H1 (cell line): ENCODE results near the gene RABGAP1. TPM values are rescaled to one million over a fixed set of nuclear protein-coding genes. Genes with fewer than 3 reads are reported as not detected.

Source experiments
- CTCF ChIA-PET: fragments of 300-600 bp; sonication (Branson Sonifier 250); formaldehyde crosslinking; loops from one replicate; lab custom pipeline; 2021; ENCODE audit not compliant: partially characterized antibody; lab: Charles Lee
- POLR2A ChIA-PET: fragments of 300-600 bp; sonication (Branson Sonifier 250); formaldehyde crosslinking; loops from one replicate; lab custom pipeline; 2021; ENCODE audit warnings: inconsistent platforms; ENCODE audit not compliant: partially characterized antibody; lab: Charles Lee
- DNase-seq, 2 experiments: peaks; one replicate each; pipeline versions ENCODE4 v3.0.0 to v3.0.0-alpha.2; 2010 to 2022; ENCODE audit warnings: low spot score in 2 of 2, low read depth in 1 of 2, mixed read lengths in 1 of 2
- FAIRE-seq: peaks from 2 replicates; lab custom pipeline; 2011; peaks lifted over from hg19 to GRCh38; lab: Jason Lieb, UNC
- H2AFZ ChIP-seq: 2 replicates; pipeline ENCODE4 v1.8.1; 2012; ENCODE audit warnings: low read length, inconsistent platforms
- H2AK5ac ChIP-seq: 2 replicates; pipeline ENCODE4 v1.6.1; 2013; ENCODE audit warnings: low read depth, low read length
- H2BK120ac ChIP-seq: replicated peaks from 2 replicates; pipeline ENCODE3; 2013; ENCODE audit warnings: low read depth, low read length, inconsistent platforms
- H2BK12ac ChIP-seq: 2 replicates; pipeline ENCODE4 v1.6.1; 2013; ENCODE audit warnings: low read depth, low read length
- H2BK15ac ChIP-seq: 2 replicates; pipeline ENCODE4 v1.6.1; 2013; ENCODE audit warnings: low read length
- H2BK20ac ChIP-seq: 2 replicates; pipeline ENCODE4 v1.6.1; 2013; ENCODE audit warnings: low read length
- H2BK5ac ChIP-seq: 2 replicates; pipeline ENCODE4 v1.6.1; 2013; ENCODE audit warnings: low read depth, low read length
- H3K14ac ChIP-seq: 2 replicates; pipeline ENCODE4 v1.6.1; 2013; ENCODE audit warnings: inconsistent platforms; ENCODE audit not compliant: insufficient read length
- H3K18ac ChIP-seq: 2 replicates; pipeline ENCODE4 v1.6.1; 2013; ENCODE audit warnings: low read length; ENCODE audit errors: extremely low read depth
- H3K23ac ChIP-seq: 2 replicates; pipeline ENCODE4 v1.6.1; 2013; ENCODE audit warnings: inconsistent platforms; ENCODE audit not compliant: insufficient read length
- H3K23me2 ChIP-seq: 2 replicates; pipeline ENCODE4 v1.6.1; 2013; ENCODE audit warnings: low read depth, low read length
- H3K27ac ChIP-seq: 2 replicates; pipeline ENCODE4 v1.6.1; 2011; ENCODE audit warnings: low read depth, low read length, inconsistent platforms
- H3K27me3 ChIP-seq, 4 experiments: replicated peaks in 1 of 4; 1 replicate in 1 of 4; 2 replicates in 3 of 4; pipeline versions ENCODE4 v1.6.1 to v1.8.1; 2011 to 2013; ENCODE audit warnings: low read length in 3 of 4, mild to moderate bottlenecking in 3 of 4, inconsistent platforms in 2 of 4, mixed read lengths in 2 of 4, moderate library complexity in 1 of 4; ENCODE audit not compliant: control insufficient read depth in 3 of 4, insufficient read depth in 3 of 4; ENCODE audit errors: extremely low read depth in 1 of 4
- H3K36me3 ChIP-seq, 4 experiments: 2 replicates each; pipeline versions ENCODE4 v1.6.1 to v1.8.1; 2011 to 2013; ENCODE audit warnings: mild to moderate bottlenecking in 4 of 4, low read length in 3 of 4, moderate library complexity in 2 of 4, control low read depth in 1 of 4, inconsistent platforms in 1 of 4; ENCODE audit not compliant: insufficient read depth in 4 of 4, control insufficient read depth in 2 of 4
- H3K4ac ChIP-seq: replicated peaks from 2 replicates; pipeline ENCODE3; 2013; ENCODE audit warnings: low read length, low read depth, mixed read lengths, inconsistent platforms; ENCODE audit not compliant: insufficient read length
- H3K4me1 ChIP-seq, 4 experiments: replicated peaks in 1 of 4; 1 replicate in 1 of 4; 2 replicates in 3 of 4; pipeline versions ENCODE4 v1.6.1 to v1.8.1; 2011 to 2013; ENCODE audit warnings: low read length in 3 of 4, inconsistent platforms in 2 of 4, mixed read lengths in 1 of 4; ENCODE audit not compliant: insufficient read depth in 4 of 4, control insufficient read depth in 3 of 4
- H3K4me2 ChIP-seq, 2 experiments: 2 replicates each; pipeline versions ENCODE4 v1.6.1 to v1.8.1; 2011 to 2013; ENCODE audit warnings: low read depth in 2 of 2, low read length in 2 of 2, control low read depth in 1 of 2, inconsistent platforms in 1 of 2, mild to moderate bottlenecking in 1 of 2; ENCODE audit not compliant: insufficient read depth in 1 of 2
- H3K4me3 ChIP-seq, 4 experiments: fragments of 200-600, 300-600 bp in 1 of 4; sonication (generic), shearing (Covaris generic), sonication (Bioruptor Twin) in 1 of 4; 2 replicates each; pipeline versions ENCODE4 v1.5.1 to v1.8.1; 2011 to 2016; ENCODE audit warnings: low read length in 4 of 4, low read depth in 3 of 4, control low read depth in 2 of 4, inconsistent platforms in 2 of 4, mild to moderate bottlenecking in 2 of 4, mixed read lengths in 1 of 4, moderate library complexity in 1 of 4; ENCODE audit not compliant: insufficient read depth in 2 of 4; ENCODE audit errors: extremely low read depth in 1 of 4
- H3K56ac ChIP-seq: replicated peaks from 2 replicates; pipeline ENCODE3; 2013; ENCODE audit warnings: low read depth, mild to moderate bottlenecking, mixed read lengths, low read length, inconsistent platforms; ENCODE audit not compliant: insufficient read length
- H3K79me1 ChIP-seq: 2 replicates; pipeline ENCODE4 v1.6.1; 2013; ENCODE audit warnings: low read depth, low read length, control low read depth
- H3K79me2 ChIP-seq, 2 experiments: 2 replicates each; pipeline versions ENCODE4 v1.6.1 to v1.8.1; 2012 to 2013; ENCODE audit warnings: low read length in 2 of 2, mild to moderate bottlenecking in 2 of 2, inconsistent platforms in 1 of 2; ENCODE audit not compliant: insufficient read depth in 2 of 2, control insufficient read depth in 1 of 2
- H3K9ac ChIP-seq, 4 experiments: replicated peaks in 1 of 4; 1 replicate in 1 of 4; 2 replicates in 3 of 4; pipeline versions ENCODE4 v1.6.1 to v1.8.1; 2011 to 2013; ENCODE audit warnings: low read depth in 3 of 4, low read length in 3 of 4, control low read depth in 2 of 4, mild to moderate bottlenecking in 2 of 4, moderate library complexity in 2 of 4, inconsistent platforms in 1 of 4; ENCODE audit errors: extremely low read depth in 1 of 4
- H3K9me3 ChIP-seq, 2 experiments: 2 replicates each; pipeline versions ENCODE4 v1.6.1 to v1.8.1; 2012 to 2013; ENCODE audit warnings: mild to moderate bottlenecking in 2 of 2, moderate library complexity in 2 of 2, control low read depth in 1 of 2, inconsistent platforms in 1 of 2, low read depth in 1 of 2, low read length in 1 of 2, mixed read lengths in 1 of 2; ENCODE audit not compliant: insufficient read depth in 2 of 2
- H4K20me1 ChIP-seq, 2 experiments: replicated peaks in 1 of 2; 2 replicates each; pipeline versions ENCODE3 to v1.8.1; 2011 to 2013; ENCODE audit warnings: inconsistent platforms in 2 of 2, low read length in 2 of 2, mild to moderate bottlenecking in 1 of 2; ENCODE audit not compliant: insufficient read depth in 2 of 2, control insufficient read depth in 1 of 2
- H4K5ac ChIP-seq: 2 replicates; pipeline ENCODE4 v1.6.1; 2013; ENCODE audit warnings: low read length, low read depth, mixed read lengths, inconsistent platforms; ENCODE audit not compliant: insufficient read length
- H4K8ac ChIP-seq: 2 replicates; pipeline ENCODE4 v1.8.0; 2013; ENCODE audit warnings: mild to moderate bottlenecking, moderate library complexity, low read length, inconsistent platforms; ENCODE audit not compliant: insufficient read depth; ENCODE audit errors: extremely low read depth
- H4K91ac ChIP-seq: replicated peaks from 2 replicates; pipeline ENCODE3; 2013; ENCODE audit warnings: low read length, mixed read lengths, inconsistent platforms; ENCODE audit not compliant: insufficient read length
- E2F6 ChIP-seq: IDR thresholded peaks from 2 replicates; pipeline ENCODE4 v1.6.1; 2012; ENCODE audit warnings: inconsistent platforms
- HDAC2 ChIP-seq, 2 experiments: fragments of 300-600 bp in 1 of 2; sonication (generic) in 1 of 2; IDR thresholded peaks; 2 replicates each; pipeline ENCODE4 v1.6.1; 2011 to 2012; ENCODE audit warnings: low read depth in 2 of 2, low read length in 2 of 2, mild to moderate bottlenecking in 2 of 2, moderate library complexity in 2 of 2, borderline replicate concordance in 1 of 2, inconsistent platforms in 1 of 2
- POLR2AphosphoS5 ChIP-seq: IDR thresholded peaks from 2 replicates; pipeline ENCODE4 v1.6.1; 2011; ENCODE audit warnings: low read depth, low read length
- WGBS, 2 experiments: shearing (Covaris generic) in 1 of 2; methylation state at CpG; one replicate each; pipeline versions ENCODE4 v1.1.6 to v1.1.7; 2013 to 2015; ENCODE audit warnings: low lambda C conversion rate in 2 of 2, mixed read lengths in 2 of 2, inconsistent platforms in 1 of 2, low coverage in 1 of 2, missing lambda C conversion rate in 1 of 2; ENCODE audit not compliant: insufficient replicate concordance in 2 of 2, insufficient coverage in 1 of 2, insufficient read length in 1 of 2; ENCODE audit errors: extremely low coverage in 1 of 2, missing lambda C conversion rate in 1 of 2; 5-methylcytosine and 5-hydroxymethylcytosine counted together
- polyA plus RNA-seq, 7 experiments: library from polyadenylated mRNA; depleted of rRNA in 3 of 7; stranded (reverse) in 5 of 7; unstranded in 2 of 7; fragments of >200 nt in 5 of 7; fragments of 200-250 nt in 2 of 7; gene quantifications; 1 replicate in 5 of 7; 2 replicates in 1 of 7; 4 replicates in 1 of 7; pipeline versions ENCODE4 v1.2.1 to v1.2.3, GENCODE V29; 2011 to 2013; ENCODE audit warnings: missing spikeins in 2 of 7, mixed read lengths in 2 of 7
- total RNA-seq: library from RNA; stranded (reverse); fragmentation: NEBNext Ultra II Directional; extraction: Animal tissue kit (Norgen Biotek cat#: 25700); gene quantifications from 2 replicates; pipeline ENCODE4 v1.2.1, GENCODE V29; 2021

The RABGAP1 gene
- total and polyA plus RNA-seq, 2 of the 8 experiments (the other 6 are each of a cell fraction or from before 2014, with no cell fraction given): 15.7 to 38.3 TPM

- ChIA-PET POLR2A (no interaction called here), CTCF (interaction anchor here (0.7 to 1.6 kb wide), 4 partner anchors 17 to 244 kb away, joined by 3 to 6 read pairs (median 4); no protein-coding TSS in a partner anchor)
- no peak for DNase-seq
- Histone ChIP-seq H2BK5ac (no peak overlapping the region), H3K9me3 (no peaks in the 10 kb centered on the region), H3K79me2 (no peaks in the 10 kb centered on the region), H3K4me1 (peaks cover 0 to 11% (median 5%) of the 10 kb centered on the region in 4 experiments; a peak in 5 of 7 replicates), H4K91ac (no peak overlapping the region), H2AFZ (no peak overlapping the region), H3K27ac (no peak overlapping the region), H4K8ac (no peak overlapping the region), H2BK12ac (no peak overlapping the region), H3K36me3 (peaks cover 6 to 26% (median 18%) of the 10 kb centered on the region in 4 experiments), H3K14ac (no peak overlapping the region), H3K18ac (no peak overlapping the region), H2BK15ac (no peak overlapping the region), H3K4me3 (no peak overlapping the region), H2BK20ac (no peak overlapping the region), H4K20me1 (peaks cover 3 to 10% of the 10 kb centered on the region in 2 experiments), H2AK5ac (no peak overlapping the region), H3K4ac (no peak overlapping the region), H3K27me3 (no peaks in the 10 kb centered on the region), H4K5ac (no peak overlapping the region), H3K23me2 (no peaks in the 10 kb centered on the region), H3K79me1 (peaks cover 4% of the 10 kb centered on the region; the same call in 1 of the 2 replicates), H3K4me2 (no peak overlapping the region), H2BK120ac (no peak overlapping the region), H3K23ac (no peak overlapping the region), H3K56ac (no peak overlapping the region), H3K9ac (no peak overlapping the region)
- FAIRE-seq: no peak
- 89% methylated on average over 15 of the region's 15 CpGs; no CpG with 5 or more reads in 1 of the 2 experiments for WGBS, 2 experiments
- TF ChIP-seq E2F6 (no peak), HDAC2 (IDR thresholded peaks at IDR 0.05; ENCODE audit: borderline replicate concordance in 1 of 2, low read depth in 2 of 2, low read length in 2 of 2) (no peak), POLR2AphosphoS5 (no peak; the same call in 1 of the 2 replicates)
Observed at GRCh38 chr9:123109540-123110279, 168.9 kb downstream of the RABGAP1 start.
